BJ (cell line): ENCODE measurements around the gene ZBTB40. TPM values are rescaled to one million over a fixed set of nuclear protein-coding genes. Genes with fewer than 3 reads are reported as not detected.

Experiments used
- CTCF ChIA-PET: fragments of 350-600 bp; formaldehyde crosslinking; extraction: SDS; loops from one replicate; lab custom pipeline; 2021; ENCODE audit warnings: antibody characterized with exemption, inconsistent platforms; lab: Yijun Ruan, JAX
- POLR2A ChIA-PET: fragments of 300-600 bp; sonication (Branson Sonifier 250); formaldehyde crosslinking; extraction: SDS; loops from one replicate; lab custom pipeline; 2021; ENCODE audit warnings: antibody characterized with exemption; lab: Charles Lee
- DNase-seq: peaks from one replicate; pipeline ENCODE4 v3.0.0-alpha.2; 2011; ENCODE audit warnings: low read depth
- H3K27me3 ChIP-seq: 2 replicates; pipeline ENCODE4 v1.6.0; 2011; ENCODE audit warnings: low read length; ENCODE audit not compliant: control insufficient read depth, insufficient read depth
- H3K36me3 ChIP-seq: 2 replicates; pipeline ENCODE4 v1.5.1; 2011; ENCODE audit warnings: low read length; ENCODE audit not compliant: control insufficient read depth, insufficient read depth
- H3K4me3 ChIP-seq: 2 replicates; pipeline ENCODE4 v1.5.1; 2011; ENCODE audit warnings: low read depth, mild to moderate bottlenecking, control low read depth, low read length
- polyA plus RNA-seq: library from polyadenylated mRNA; depleted of rRNA; stranded (reverse); fragments of >200 nt; gene quantifications from 2 replicates; pipeline ENCODE4 v1.2.3, GENCODE V29; 2011
- TF ChIP-seq, protein P1 (sequence below): IDR thresholded peaks from 2 replicates; pipeline ENCODE4 v1.5.1; 2011; ENCODE audit warnings: low read depth, mild to moderate bottlenecking, control low read depth, inconsistent platforms, low read length, moderate library complexity; ENCODE audit not compliant: insufficient read depth

Gene ZBTB40
- polyA plus RNA-seq, 1 experiment = 5.0 TPM

DNA sequence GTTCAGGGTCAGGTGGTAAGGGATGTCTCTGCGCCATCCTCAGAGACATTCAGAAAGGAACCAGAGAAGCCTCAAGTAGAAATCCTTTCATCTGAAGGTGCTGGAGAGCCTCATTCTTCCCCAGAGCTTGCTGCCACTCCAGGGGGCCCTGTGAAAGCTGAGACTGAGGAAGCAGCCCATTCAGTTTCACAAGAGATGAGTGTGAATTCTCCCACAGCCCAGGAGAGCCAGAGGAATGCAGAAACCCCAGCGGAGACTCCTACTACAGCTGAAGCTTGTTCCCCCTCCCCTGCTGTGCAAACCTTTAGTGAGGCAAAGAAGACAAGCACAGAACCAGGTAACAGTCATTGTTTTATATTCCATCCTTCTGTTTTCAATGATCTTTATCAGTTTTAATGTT lies 38.7 kb downstream of the ZBTB40 start:
- DNase-seq = no peak
- TF ChIP-seq, protein P1, sequence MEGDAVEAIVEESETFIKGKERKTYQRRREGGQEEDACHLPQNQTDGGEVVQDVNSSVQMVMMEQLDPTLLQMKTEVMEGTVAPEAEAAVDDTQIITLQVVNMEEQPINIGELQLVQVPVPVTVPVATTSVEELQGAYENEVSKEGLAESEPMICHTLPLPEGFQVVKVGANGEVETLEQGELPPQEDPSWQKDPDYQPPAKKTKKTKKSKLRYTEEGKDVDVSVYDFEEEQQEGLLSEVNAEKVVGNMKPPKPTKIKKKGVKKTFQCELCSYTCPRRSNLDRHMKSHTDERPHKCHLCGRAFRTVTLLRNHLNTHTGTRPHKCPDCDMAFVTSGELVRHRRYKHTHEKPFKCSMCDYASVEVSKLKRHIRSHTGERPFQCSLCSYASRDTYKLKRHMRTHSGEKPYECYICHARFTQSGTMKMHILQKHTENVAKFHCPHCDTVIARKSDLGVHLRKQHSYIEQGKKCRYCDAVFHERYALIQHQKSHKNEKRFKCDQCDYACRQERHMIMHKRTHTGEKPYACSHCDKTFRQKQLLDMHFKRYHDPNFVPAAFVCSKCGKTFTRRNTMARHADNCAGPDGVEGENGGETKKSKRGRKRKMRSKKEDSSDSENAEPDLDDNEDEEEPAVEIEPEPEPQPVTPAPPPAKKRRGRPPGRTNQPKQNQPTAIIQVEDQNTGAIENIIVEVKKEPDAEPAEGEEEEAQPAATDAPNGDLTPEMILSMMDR = no peak
- POLR2A ChIA-PET = no interaction called here
- Histone ChIP-seq H3K36me3 (peaks cover 1% of the 10 kb centered on the region; the same call in 1 of the 2 replicates), H3K27me3 (no peaks in the 10 kb centered on the region), H3K4me3 (no peak overlapping the region)
- CTCF ChIA-PET = interaction anchor here (0.6 to 1.7 kb wide), 3 partner anchors 14 to 32 kb away, joined by 3 to 7 read pairs (median 3); no protein-coding TSS in a partner anchor

DNA sequence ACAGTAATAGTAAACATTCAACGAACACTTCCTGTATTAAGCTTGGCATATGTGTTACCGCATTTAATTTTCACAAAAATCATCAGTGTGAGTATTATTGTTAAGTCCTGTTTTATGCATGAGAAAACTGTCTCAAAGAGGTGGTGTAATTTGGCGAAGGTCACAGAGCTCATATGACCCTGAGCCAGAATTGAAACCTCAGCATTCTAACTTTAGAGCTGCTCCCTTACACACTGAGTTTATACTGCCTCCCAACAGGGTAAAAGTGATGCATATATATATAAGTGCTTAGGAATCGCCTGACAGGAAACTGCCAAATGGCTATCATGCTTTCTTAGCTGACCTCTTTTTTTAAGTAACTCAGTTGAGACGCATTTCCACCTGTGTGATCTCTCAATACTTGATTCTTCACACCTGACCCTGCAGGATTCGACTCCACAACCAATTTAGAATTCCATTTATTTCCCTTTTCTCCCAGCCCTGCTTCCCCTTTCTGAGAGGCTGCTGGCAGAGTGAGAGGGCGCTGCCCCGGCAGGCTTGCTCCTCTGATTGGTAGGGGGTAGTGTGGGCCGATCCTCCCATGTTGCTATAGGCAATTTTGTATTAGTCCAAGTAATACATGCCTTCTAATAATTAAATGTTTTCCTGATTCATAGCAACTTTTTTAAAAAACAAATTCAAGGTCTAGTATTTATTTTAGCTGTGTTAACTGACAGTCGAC lies 40.5 kb downstream of the ZBTB40 start:
- Histone ChIP-seq H3K4me3 (no peak overlapping the region), H3K27me3 (no peaks in the 10 kb centered on the region), H3K36me3 (peaks cover 1% of the 10 kb centered on the region; the same call in 1 of the 2 replicates)
- ChIA-PET CTCF (no interaction called here), POLR2A (no interaction called here)
- no peak for DNase-seq
- TF ChIP-seq, protein P1 = no peak

DNA sequence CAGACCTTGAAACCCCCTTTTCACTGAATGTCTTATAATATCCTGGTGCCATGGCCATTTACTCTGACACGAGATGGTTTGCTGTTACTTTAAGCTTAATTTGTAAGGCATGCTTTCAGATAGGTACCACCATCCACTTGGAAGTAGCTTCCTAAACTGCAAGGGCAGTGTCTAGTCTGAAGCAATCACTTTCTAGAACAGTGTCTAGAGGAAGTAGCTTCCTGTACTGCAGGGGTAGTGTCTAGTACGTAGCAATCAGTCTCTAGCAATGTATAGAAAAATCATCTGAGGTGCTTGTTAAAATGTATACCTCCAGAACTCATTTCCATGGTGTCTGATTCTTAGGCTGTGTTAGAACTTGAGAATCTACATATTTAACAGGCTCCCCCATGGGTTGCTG lies 42.5 kb downstream of the ZBTB40 start:
- H3K27me3 ChIP-seq = no peaks in the 10 kb centered on the region
- no peak for DNase-seq
- H3K36me3 ChIP-seq = peaks cover 1% of the 10 kb centered on the region; the same call in 1 of the 2 replicates
- no peak overlapping the region for H3K4me3 ChIP-seq
- POLR2A ChIA-PET = no interaction called here
- TF ChIP-seq, protein P1 = no peak
- CTCF ChIA-PET = no interaction called here

DNA sequence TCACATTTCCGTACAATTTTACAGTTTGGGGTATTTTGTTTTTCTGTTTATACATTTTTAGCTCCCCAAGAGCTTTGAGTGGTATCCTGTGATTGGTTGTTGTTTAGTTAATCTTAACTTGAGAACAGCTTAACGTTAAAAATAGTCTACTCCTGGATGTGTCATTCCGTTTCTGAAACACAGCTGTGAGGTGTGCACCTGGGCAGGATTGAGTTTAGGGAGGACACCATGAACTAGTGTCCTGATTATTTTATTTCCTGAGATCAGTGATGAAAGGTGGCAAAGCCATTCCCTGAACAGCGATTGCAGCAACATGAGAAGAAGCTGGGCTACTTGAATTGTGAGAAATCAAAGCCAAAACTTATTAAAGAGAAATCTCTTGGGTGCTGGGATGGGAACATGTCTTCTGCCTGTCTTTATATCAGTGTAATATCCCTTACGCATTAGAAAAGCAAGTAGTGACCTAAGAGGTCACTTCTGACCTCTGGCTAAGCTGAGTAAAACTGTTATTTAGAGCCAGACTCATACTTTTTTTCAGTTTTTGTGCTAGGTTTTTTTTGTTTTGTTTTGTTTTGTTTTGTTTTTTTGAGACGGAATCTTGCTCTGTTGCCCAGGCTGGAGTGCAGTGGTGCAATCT lies 43.4 kb downstream of the ZBTB40 start:
- TF ChIP-seq, protein P1 = no peak
- CTCF ChIA-PET = interaction anchor here (0.5 to 1.2 kb wide), 2 partner anchors 13 to 1768 kb away, joined by 3 to 4 read pairs; no protein-coding TSS in a partner anchor
- Histone ChIP-seq H3K36me3 (no peaks in the 10 kb centered on the region; the same call in 1 of the 2 replicates), H3K27me3 (no peaks in the 10 kb centered on the region), H3K4me3 (no peak overlapping the region)
- no peak for DNase-seq
- POLR2A ChIA-PET = no interaction called here

DNA sequence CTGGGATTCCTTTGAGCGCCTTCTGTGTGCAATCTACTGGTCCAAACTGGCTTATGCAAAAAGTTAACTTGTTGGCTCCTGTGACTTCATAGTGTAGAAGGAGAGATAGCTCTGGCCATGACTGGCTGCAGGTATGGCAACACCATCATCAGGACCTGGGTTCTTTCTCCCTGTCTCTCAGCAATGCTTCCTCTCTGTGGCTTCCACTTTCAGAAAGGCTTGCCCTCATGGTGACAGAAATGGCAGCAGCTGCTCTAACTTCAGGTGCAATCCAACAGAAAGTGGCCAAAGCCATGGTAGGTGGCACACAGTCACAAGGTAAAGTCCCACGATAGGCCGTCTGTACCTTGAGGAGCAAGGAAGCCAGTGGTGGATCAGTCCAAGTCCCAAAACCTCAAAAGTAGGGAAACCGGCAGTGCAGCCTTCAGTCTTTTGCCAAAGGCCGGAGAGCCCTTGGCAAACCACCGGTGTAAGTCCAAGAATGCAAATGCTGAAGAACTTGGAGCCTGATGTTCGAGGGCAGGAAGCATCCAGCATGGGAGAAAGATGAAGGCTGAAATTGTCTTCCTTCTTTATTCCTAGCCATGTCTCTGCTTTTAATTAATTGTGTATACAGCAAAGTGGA lies 45.0 kb downstream of the ZBTB40 start:
- no peak overlapping the region for H3K4me3 ChIP-seq
- no peaks in the 10 kb centered on the region; the same call in 1 of the 2 replicates for H3K36me3 ChIP-seq
- ChIA-PET POLR2A (no interaction called here), CTCF (no interaction called here)
- no peaks in the 10 kb centered on the region for H3K27me3 ChIP-seq
- no peak for DNase-seq
- TF ChIP-seq, protein P1 = no peak
